Natural killer cell (primary cell): Measurements from ENCODE around the gene RGS21. TPM values are rescaled to one million over a fixed set of nuclear protein-coding genes. Genes with fewer than 3 reads are reported as not detected.

Experiments
- ATAC-seq, 3 donors: fragments of 150-1000 bp in 2 of 3; fragments of 200-7000 bp in 1 of 3; cut with Tn5 transposase; 1 replicate in 1 of 3; 2 replicates in 2 of 3; pipeline ENCODE4 v1.10.0; 2021; ENCODE audit warnings: mild to moderate bottlenecking in 2 of 3, moderate library complexity in 2 of 3
- DNase-seq, 2 donors: peaks; one replicate each; pipeline versions ENCODE4 v3.0.0 to v3.0.0-alpha.2; 2013 to 2021; ENCODE audit warnings: mixed read lengths in 1 of 2
- H3K27ac ChIP-seq: one replicate; pipeline ENCODE4 v1.5.1; 2013; ENCODE audit warnings: mild to moderate bottlenecking, low read length
- H3K27me3 ChIP-seq: one replicate; pipeline ENCODE4 v1.6.1; 2013; ENCODE audit warnings: low read length; ENCODE audit not compliant: control insufficient read depth, insufficient read depth
- H3K36me3 ChIP-seq: one replicate; pipeline ENCODE4 v1.6.1; 2013; ENCODE audit warnings: low read length; ENCODE audit not compliant: control insufficient read depth, insufficient read depth
- H3K4me1 ChIP-seq: one replicate; pipeline ENCODE4 v1.6.1; 2013; ENCODE audit warnings: low read length; ENCODE audit not compliant: control insufficient read depth, insufficient read depth
- H3K4me3 ChIP-seq: one replicate; pipeline ENCODE4 v1.5.1; 2013; ENCODE audit warnings: low read length
- H3K9me3 ChIP-seq: one replicate; pipeline ENCODE4 v1.6.1; 2013; ENCODE audit warnings: low read length; ENCODE audit not compliant: control insufficient read depth, insufficient read depth
- H3K27ac Mint-ChIP-seq, 2 donors: one replicate each; pipeline ENCODE4 v1.8.0; 2022; ENCODE audit warnings: mild to moderate bottlenecking in 2 of 2, mixed read lengths in 2 of 2, moderate library complexity in 1 of 2
- H3K27me3 Mint-ChIP-seq, 2 donors: one replicate each; pipeline ENCODE4 v1.8.0; 2022; ENCODE audit warnings: low read depth in 2 of 2, mixed read lengths in 2 of 2
- H3K36me3 Mint-ChIP-seq: one replicate; pipeline ENCODE4 v1.8.0; 2022; ENCODE audit warnings: mixed read lengths
- H3K4me1 Mint-ChIP-seq, 2 donors: one replicate each; pipeline ENCODE4 v1.8.0; 2022; ENCODE audit warnings: mixed read lengths in 2 of 2
- H3K4me3 Mint-ChIP-seq: one replicate; pipeline ENCODE4 v1.8.0; 2022; ENCODE audit warnings: mild to moderate bottlenecking, moderate library complexity, mixed read lengths
- H3K9me3 Mint-ChIP-seq, 2 donors: one replicate each; pipeline ENCODE4 v1.8.0; 2022; ENCODE audit warnings: mixed read lengths in 2 of 2
- CTCF ChIP-seq: fragments of 200-600 bp; IDR thresholded peaks from one replicate; pipeline ENCODE4 v1.8.0; 2022; ENCODE audit warnings: antibody characterized with exemption
- WGBS: methylation state at CpG from one replicate; pipeline ENCODE4 v1.1.7; 2013; ENCODE audit warnings: missing lambda C conversion rate; ENCODE audit not compliant: insufficient coverage; 5-methylcytosine and 5-hydroxymethylcytosine counted together
- intact Hi-C: fragments of 100-400 bp; cut with micrococcal nuclease; formaldehyde crosslinking; loops from one replicate; pipeline ENCODE4 v1.14.2; 2022
- total RNA-seq, 4 donors: library from RNA; stranded (reverse); fragments of 120-200 nt in 1 of 4; gene quantifications; one replicate each; pipeline versions ENCODE4 v1.2.3 to v1.2.4, GENCODE V29; 2013 to 2022

Gene RGS21, protein sequence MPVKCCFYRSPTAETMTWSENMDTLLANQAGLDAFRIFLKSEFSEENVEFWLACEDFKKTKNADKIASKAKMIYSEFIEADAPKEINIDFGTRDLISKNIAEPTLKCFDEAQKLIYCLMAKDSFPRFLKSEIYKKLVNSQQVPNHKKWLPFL
- not detected for total RNA-seq
- total RNA-seq (2013): not detected

DNA sequence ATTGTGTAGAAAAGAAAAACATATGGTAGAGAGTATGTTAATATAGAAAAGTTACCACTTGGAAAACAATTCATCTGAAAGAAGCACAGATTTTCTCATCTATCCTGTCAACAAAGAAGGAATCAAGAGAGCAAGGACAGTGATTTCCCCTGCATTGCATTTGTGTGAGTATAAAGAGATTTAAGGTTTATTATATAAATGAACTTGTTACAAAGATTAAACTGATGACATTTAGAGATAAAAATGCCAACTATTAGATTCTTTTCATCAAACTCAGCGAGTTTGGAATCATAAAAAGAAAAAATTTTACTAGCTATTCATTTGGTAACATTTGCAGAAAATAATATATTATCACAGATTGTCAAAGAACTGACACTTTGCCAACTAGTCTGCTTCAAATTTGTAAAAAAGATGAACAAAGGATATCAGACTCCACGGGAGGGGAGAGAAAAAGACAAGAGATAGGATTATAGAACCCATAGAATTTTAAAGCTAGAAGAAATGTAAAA, at the start of gene RGS21:
Gene RGS21 (plus strand): TSS at position 51 of the 509 bp plus-strand sequence. CDS start 26,045 bp downstream, outside the sequence.
- no peaks in the 10 kb centered on the region for H3K4me1 ChIP-seq
- H3K27me3 Mint-ChIP-seq: no peaks in the 10 kb centered on the region
- DNase-seq: no peak
- no peak for ATAC-seq
- no peak for TF ChIP-seq CTCF
- peaks cover 0 to 2% of the 10 kb centered on the region in 2 donors for H3K9me3 Mint-ChIP-seq
- H3K36me3 ChIP-seq: no peaks in the 10 kb centered on the region
- no peaks in the 10 kb centered on the region for H3K27me3 ChIP-seq
- H3K27ac ChIP-seq: no peak within 1 kb of the TSS
- H3K4me3 ChIP-seq: no peak within 1 kb of the TSS
- H3K4me3 Mint-ChIP-seq: no peak within 1 kb of the TSS
- H3K36me3 Mint-ChIP-seq: no peaks in the 10 kb centered on the region
- WGBS: no CpG with 5 or more reads among the region's 2 CpGs
- no peaks in the 10 kb centered on the region for H3K4me1 Mint-ChIP-seq
- intact Hi-C loops: no loop called here
- H3K9me3 ChIP-seq: no peaks in the 10 kb centered on the region
- H3K27ac Mint-ChIP-seq: no peak within 1 kb of the TSS

DNA sequence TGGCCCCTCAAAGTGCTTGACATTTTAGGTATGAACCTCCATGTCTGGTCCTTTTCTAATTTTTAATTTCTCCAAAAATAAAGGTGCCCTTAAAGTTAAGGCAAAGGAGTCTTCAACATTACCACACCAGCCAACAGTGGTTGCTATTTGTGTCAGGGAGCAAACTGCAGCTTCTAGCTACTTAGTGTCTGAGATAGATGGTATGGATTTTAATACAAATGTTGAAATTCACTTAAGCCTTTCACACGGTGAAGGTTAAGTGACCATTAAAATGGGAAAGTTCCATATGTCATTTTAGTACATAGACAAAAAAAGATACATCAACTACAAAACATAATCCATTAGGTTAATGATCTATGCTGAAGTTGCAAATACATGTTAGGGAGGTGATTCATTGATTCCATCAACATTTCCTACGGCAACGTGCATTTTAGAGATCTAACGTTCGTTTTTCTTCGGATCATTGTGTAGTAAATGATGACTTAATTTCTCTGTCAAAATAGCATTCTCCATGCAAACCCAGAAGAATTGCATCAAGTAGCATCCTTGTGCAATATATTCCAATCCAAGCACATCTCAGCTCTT, 48.2 kb upstream of the RGS21 start:
- H3K4me1 ChIP-seq: no peaks in the 10 kb centered on the region
- H3K9me3 ChIP-seq: no peaks in the 10 kb centered on the region
- no peak for DNase-seq
- no peak overlapping the region for H3K4me3 ChIP-seq
- Mint-ChIP-seq H3K4me3 (no peak overlapping the region), H3K4me1 (no peaks in the 10 kb centered on the region), H3K27ac (no peak overlapping the region), H3K27me3 (no peaks in the 10 kb centered on the region), H3K9me3 (peaks cover 5 to 6% of the 10 kb centered on the region in 2 donors), H3K36me3 (no peaks in the 10 kb centered on the region)
- no peaks in the 10 kb centered on the region for H3K36me3 ChIP-seq
- H3K27me3 ChIP-seq: no peaks in the 10 kb centered on the region
- no peak overlapping the region for H3K27ac ChIP-seq
- no peak for ATAC-seq
- no CpG with 5 or more reads among the region's 6 CpGs for WGBS
- TF ChIP-seq CTCF: no peak
- intact Hi-C loops: no loop called here

GRCh38 chr1:192270398-192270797, 46.4 kb upstream of the RGS21 start:
- Mint-ChIP-seq H3K4me3 (no peak overlapping the region), H3K36me3 (no peaks in the 10 kb centered on the region), H3K27ac (no peak overlapping the region), H3K9me3 (peaks cover 6 to 7% of the 10 kb centered on the region in 2 donors), H3K4me1 (no peaks in the 10 kb centered on the region), H3K27me3 (no peaks in the 10 kb centered on the region)
- TF ChIP-seq CTCF: no peak
- Histone ChIP-seq H3K27me3 (no peaks in the 10 kb centered on the region), H3K4me1 (no peaks in the 10 kb centered on the region), H3K9me3 (no peaks in the 10 kb centered on the region), H3K4me3 (no peak overlapping the region), H3K36me3 (no peaks in the 10 kb centered on the region), H3K27ac (no peak overlapping the region)
- intact Hi-C loops: no loop called here
- no CpG with 5 or more reads among the region's 1 CpG for WGBS
- ATAC-seq (no peak), DNase-seq (no peak)
